Epithelial cell of proximal tubule (primary cell): ENCODE data around the gene KLB. TPM values are rescaled to one million over a fixed set of nuclear protein-coding genes. Genes with fewer than 3 reads are reported as not detected.
"Not testable (repeated sequence)": the region's sequence is repeated elsewhere in the genome, so short reads cannot be mapped to it uniquely, and the experiment has no call there.

Experiments
- DNase-seq: peaks from one replicate; pipeline ENCODE4 v3.0.0-alpha.2; 2011; ENCODE audit warnings: low read depth
- H3K4me3 ChIP-seq: 2 replicates; pipeline ENCODE4 v1.5.1; 2011; ENCODE audit warnings: low read depth, mild to moderate bottlenecking, low read length
- CTCF ChIP-seq: conservative IDR thresholded peaks from 2 replicates; pipeline ENCODE4 v1.5.1; 2012; ENCODE audit warnings: low read depth, mild to moderate bottlenecking, low read length
- total RNA-seq: library from RNA; depleted of rRNA; stranded (reverse); fragments of >200 nt; gene quantifications from 2 replicates; pipeline ENCODE4 v1.2.3, GENCODE V29; 2015

Gene KLB
- total RNA-seq, 1 donor from 2014 or later, result not detected

GRCh38 chr4:39407584-39407885, 805 bp downstream of the KLB start:
- DNase-seq, result no peak
- no peak for TF ChIP-seq CTCF

DNA sequence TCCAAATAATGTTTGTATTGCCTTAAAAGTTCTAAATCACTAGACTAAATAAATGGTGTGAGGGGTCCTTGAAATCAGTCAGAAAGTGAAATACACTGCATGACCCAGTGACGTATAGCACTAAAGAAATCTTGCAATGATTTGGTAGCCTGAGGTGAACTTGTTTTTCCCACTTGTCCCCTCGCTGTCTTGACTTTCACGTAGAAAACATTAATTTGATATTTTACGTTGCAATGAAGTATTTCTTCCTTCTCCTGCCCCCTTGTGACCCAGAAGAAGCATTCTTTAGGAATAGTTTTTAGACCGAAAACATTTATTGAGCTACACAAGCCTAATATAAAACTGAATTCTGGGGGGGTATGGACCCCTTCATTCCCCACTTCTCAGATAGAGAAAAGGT, 3.7 kb downstream of the KLB start:
- DNase-seq, result no peak
- TF ChIP-seq CTCF, result peak; percentile 42
- no peak overlapping the region for H3K4me3 ChIP-seq

More at GRCh38 chr4:39407584-39407885, 805 bp downstream of the KLB start:
- no peak overlapping the region for H3K4me3 ChIP-seq

GRCh38 chr4:39411561-39411960, 4.8 kb downstream of the KLB start:
- DNase-seq, H3K4me3 ChIP-seq: not testable (repeated sequence)

DNA sequence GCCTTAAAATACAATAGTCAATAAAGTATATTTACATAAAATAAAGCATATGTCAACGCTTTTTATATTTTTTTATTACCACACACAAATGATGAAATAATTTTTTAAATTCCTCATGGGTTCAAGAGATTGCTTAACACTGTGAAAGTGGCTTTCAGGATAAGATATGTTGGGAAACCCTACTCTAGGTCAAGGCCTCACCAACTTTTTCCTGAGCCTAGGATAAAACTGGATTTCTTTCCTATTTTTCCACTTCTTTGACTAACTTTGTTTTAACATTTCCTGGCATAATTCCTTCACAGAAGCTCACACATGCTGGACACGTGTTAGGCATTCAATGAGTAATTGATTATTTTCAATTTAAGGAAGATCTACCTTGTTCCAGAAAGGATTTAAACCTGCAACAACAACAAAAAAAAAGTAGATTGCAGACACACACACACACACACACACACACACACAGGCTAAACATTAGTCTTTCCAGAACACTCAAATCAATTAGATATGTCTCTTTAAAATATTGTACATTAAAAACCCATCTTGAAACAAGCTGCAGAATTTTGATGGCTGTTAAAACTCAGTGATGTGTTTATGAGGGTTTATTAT, 9.1 kb downstream of the KLB start:
- TF ChIP-seq CTCF, result no peak
- H3K4me3 ChIP-seq, result no peak overlapping the region
- DNase-seq, result no peak

GRCh38 chr4:39422247-39422646, 15.5 kb downstream of the KLB start:
- TF ChIP-seq CTCF, result no peak
- DNase-seq, result no peak
- H3K4me3 ChIP-seq, result no peak overlapping the region

- DNase-seq, H3K4me3 ChIP-seq: not testable (repeated sequence)
These were observed 18.6 kb downstream of the KLB start for GRCh38 chr4:39425297-39425696.

DNA sequence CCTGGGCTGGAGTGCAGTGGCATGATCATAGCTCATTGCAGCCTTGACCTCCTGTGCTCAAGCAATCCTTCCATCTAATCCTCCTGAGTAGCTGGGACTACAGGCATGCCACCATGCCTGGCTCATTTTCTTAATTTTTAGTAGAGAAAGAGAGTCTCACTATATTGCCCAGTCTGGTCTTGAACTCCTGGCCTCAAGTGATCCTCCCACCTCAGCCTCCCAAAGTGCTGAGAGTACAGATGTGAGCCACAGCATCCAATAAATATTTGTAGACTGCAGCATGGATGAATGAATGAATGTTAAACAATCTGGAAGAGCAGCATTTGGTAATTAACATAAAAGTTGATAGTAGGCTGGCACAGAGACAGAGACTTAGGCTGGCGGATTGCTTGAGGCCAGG, 20.0 kb downstream of the KLB start:
- no peak overlapping the region for H3K4me3 ChIP-seq
- no peak for DNase-seq
- no peak for TF ChIP-seq CTCF

GRCh38 chr4:39427520-39428114, 20.9 kb downstream of the KLB start:
- H3K4me3 ChIP-seq, result no peak overlapping the region
- no peak for DNase-seq
- TF ChIP-seq CTCF, result no peak
